GM23248 (cell line): ENCODE data around the gene IL10. TPM values are rescaled to one million over a fixed set of nuclear protein-coding genes. Genes with fewer than 3 reads are reported as not detected.

Experiments
- DNase-seq: peaks from one replicate; pipeline ENCODE4 v3.0.0-alpha.2; 2015
- H2AFZ ChIP-seq: fragments of 200-600 bp; sonication (generic); 2 replicates; pipeline ENCODE4 v1.6.1; 2016; ENCODE audit warnings: antibody characterized with exemption
- H3F3A ChIP-seq: fragments of 200-600 bp; sonication (generic); 2 replicates; pipeline ENCODE4 v1.6.1; 2016; ENCODE audit warnings: mild to moderate bottlenecking, antibody characterized with exemption, mixed run types; ENCODE audit not compliant: insufficient read depth
- H3K27ac ChIP-seq: fragments of 200-600 bp; sonication (generic); 2 replicates; pipeline ENCODE4 v1.5.1; 2016; ENCODE audit warnings: mild to moderate bottlenecking
- H3K27me3 ChIP-seq: fragments of 200-600 bp; sonication (generic); replicated peaks from 2 replicates; pipeline ENCODE4 v1.6.1; 2016; ENCODE audit warnings: mild to moderate bottlenecking; ENCODE audit not compliant: insufficient read depth
- H3K36me3 ChIP-seq: fragments of 200-600 bp; sonication (generic); 2 replicates; pipeline ENCODE4 v1.6.1; 2016; ENCODE audit warnings: low read depth, mild to moderate bottlenecking
- H3K4me1 ChIP-seq: fragments of 200-600 bp; sonication (generic); 2 replicates; pipeline ENCODE4 v1.6.1; 2016; ENCODE audit warnings: mild to moderate bottlenecking; ENCODE audit not compliant: insufficient read depth
- H3K4me2 ChIP-seq: fragments of 200-600 bp; sonication (generic); one replicate; pipeline ENCODE4 v1.6.1; 2016; ENCODE audit warnings: mild to moderate bottlenecking; ENCODE audit not compliant: unreplicated experiment
- H3K4me3 ChIP-seq: fragments of 200-600 bp; sonication (generic); 2 replicates; pipeline ENCODE4 v1.5.1; 2016; ENCODE audit warnings: mild to moderate bottlenecking
- H3K79me2 ChIP-seq: fragments of 200-600 bp; sonication (generic); 2 replicates; pipeline ENCODE4 v1.6.1; 2016; ENCODE audit warnings: mild to moderate bottlenecking; ENCODE audit not compliant: insufficient read depth
- H3K9ac ChIP-seq: fragments of 200-600 bp; sonication (generic); 2 replicates; pipeline ENCODE4 v1.6.1; 2016; ENCODE audit warnings: mild to moderate bottlenecking
- H3K9me2 ChIP-seq: fragments of 200-600 bp; sonication (generic); 2 replicates; pipeline ENCODE4 v1.6.1; 2016; ENCODE audit warnings: mixed run types, mild to moderate bottlenecking, moderate library complexity; ENCODE audit not compliant: insufficient read depth
- H3K9me3 ChIP-seq: fragments of 200-600 bp; sonication (generic); one replicate; pipeline ENCODE4 v1.6.1; 2017; ENCODE audit warnings: low read depth
- H4K20me1 ChIP-seq: fragments of 200-600 bp; sonication (generic); 2 replicates; pipeline ENCODE4 v1.6.0; 2016; ENCODE audit not compliant: insufficient read depth
- EZH2 ChIP-seq: fragments of 200-600 bp; sonication (generic); IDR thresholded peaks from 2 replicates; pipeline ENCODE4 v1.6.1; 2018; ENCODE audit warnings: antibody characterized with exemption, mild to moderate bottlenecking; ENCODE audit not compliant: insufficient read depth, poor library complexity, severe bottlenecking
- EZH2phosphoT487 ChIP-seq: fragments of 200-600 bp; sonication (generic); IDR thresholded peaks from 2 replicates; pipeline ENCODE4 v1.6.1; 2018; ENCODE audit warnings: antibody characterized with exemption, moderate library complexity, mild to moderate bottlenecking, low read depth; ENCODE audit not compliant: insufficient read depth
- WGBS, 2 experiments: methylation state at CpG; one replicate each; pipeline ENCODE4 v1.1.6; 2015 to 2017; ENCODE audit warnings: low lambda C conversion rate in 2 of 2, low coverage in 1 of 2; ENCODE audit errors: missing lambda C conversion rate in 2 of 2; 5-methylcytosine and 5-hydroxymethylcytosine counted together
- in situ Hi-C: fragments of 300-500 bp; cut with MboI; formaldehyde crosslinking; loops from 2 replicates; pipeline ENCODE4 v1.15.0; 2020
- polyA plus RNA-seq: library from polyadenylated mRNA; unstranded; fragments of >200 nt; fragmentation: Nextera tagmentation; extraction: Ambion mirVana; gene quantifications from 2 replicates; pipeline ENCODE4 v1.2.1, GENCODE V29; 2016
- total RNA-seq: library from RNA; depleted of rRNA; stranded (reverse); fragments of >200 nt; shearing (Covaris generic); gene quantifications from 2 replicates; pipeline ENCODE4 v1.2.3, GENCODE V29; 2014

Gene IL10
- total and polyA plus RNA-seq, 2 experiments from 2014 or later, result not detected

DNA sequence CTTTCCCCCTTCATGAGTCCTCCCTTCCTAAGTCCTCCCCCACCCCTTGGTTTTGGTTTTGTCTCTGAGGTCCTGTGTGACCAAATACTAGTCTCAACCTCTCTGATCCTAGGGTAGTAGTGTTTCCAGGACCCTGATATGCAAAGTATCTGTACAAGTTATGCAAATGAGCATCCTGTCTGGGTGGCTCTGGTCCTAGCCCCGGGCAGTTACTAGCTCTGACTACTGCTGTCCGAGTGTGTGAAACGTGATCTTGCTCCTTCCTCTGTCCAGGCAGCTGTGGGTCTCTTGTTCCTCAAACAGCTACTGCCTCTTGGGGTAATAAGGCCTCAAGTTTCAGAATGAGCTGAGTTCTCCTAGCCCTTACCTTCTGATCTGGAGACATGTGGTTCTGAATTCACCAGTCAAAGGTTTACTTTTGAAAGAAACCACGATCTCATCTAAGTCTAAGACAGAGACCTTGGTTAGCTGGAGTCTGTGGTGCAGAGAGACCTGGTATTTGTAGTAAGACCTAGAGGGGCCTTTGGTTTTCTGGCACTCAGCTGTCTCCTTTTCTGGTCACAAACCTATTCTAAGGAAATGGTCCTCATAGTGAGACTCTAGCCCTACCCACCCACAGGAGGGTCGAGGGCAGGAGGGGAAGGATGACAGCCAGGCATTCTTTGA, 32.8 kb downstream of the IL10 start:
- Histone ChIP-seq H3F3A (peaks cover 12% of the 10 kb centered on the region), H3K36me3 (peaks cover 12% of the 10 kb centered on the region; the same call in 1 of the 2 replicates), H3K4me2 (no peak overlapping the region), H3K27ac (no peak overlapping the region), H3K9me3 (no peaks in the 10 kb centered on the region), H3K27me3 (no peaks in the 10 kb centered on the region), H2AFZ (no peak overlapping the region), H3K9ac (no peak overlapping the region), H4K20me1 (no peaks in the 10 kb centered on the region), H3K4me1 (0 out of 2 replicates have a peak, but pooled peaks cover 3% of the 10 kb centered on the region), H3K4me3 (no peak overlapping the region), H3K9me2 (no peaks in the 10 kb centered on the region), H3K79me2 (no peaks in the 10 kb centered on the region)
- WGBS, 2 experiments, result 57 to 64% methylated on average over 5 of the region's 5 CpGs
- in situ Hi-C loops, result loop anchor here (5.0 kb wide), 1 partner anchor 173 kb away; no protein-coding TSS in a partner anchor
- TF ChIP-seq EZH2 (no peak), EZH2phosphoT487 (no peak)
- DNase-seq, result no peak

DNA sequence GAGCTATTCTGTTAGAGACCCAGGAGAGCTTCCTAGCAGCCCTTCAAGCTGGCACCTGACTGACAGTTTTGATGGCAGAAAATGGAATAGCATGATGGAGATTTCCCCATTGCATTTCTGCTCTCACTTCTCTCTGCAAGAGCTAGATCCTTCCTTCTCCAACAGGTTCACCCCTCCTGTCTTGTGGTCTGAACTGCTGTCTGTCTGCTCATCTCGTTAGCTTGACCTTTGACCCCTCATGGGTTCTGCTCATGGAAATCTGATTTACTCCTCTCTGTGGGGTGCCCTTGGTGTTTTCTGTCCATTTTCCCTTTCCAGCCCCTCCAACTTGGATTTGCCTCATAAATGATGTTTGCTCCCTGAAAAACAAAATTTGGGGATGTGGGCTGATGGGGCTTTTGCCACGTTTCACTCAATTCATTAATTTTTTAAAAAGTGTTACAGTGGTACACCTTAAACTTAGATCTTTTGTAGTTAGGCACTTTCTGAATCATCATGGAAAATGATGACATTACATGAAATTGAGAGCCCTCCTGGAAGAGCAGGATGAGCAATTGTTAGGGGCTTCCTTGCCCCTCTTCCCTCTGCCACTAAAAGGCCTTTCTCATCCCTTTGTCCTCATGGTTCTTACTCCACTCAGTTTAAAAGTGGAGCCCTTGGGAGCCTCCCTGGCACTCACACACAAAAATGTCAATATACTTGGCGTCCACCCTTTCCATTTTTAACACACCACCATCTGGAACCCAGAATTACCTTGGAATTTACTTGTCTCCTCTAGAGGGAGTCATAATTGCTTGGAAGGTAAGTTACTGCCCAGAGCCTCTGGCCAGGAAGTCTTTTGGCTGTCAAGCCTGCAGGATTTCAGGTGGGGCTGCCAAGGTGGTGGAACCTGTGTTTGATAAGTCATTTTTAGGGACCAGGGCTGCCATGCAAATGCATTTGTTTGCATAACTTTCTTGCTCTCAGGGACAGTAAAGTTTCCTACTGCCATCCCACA, 33.6 kb downstream of the IL10 start:
- H3K9me3 ChIP-seq, result no peaks in the 10 kb centered on the region
- no peaks in the 10 kb centered on the region for H3K4me1 ChIP-seq
- no peaks in the 10 kb centered on the region for H3K79me2 ChIP-seq
- H3K4me3 ChIP-seq, result no peak overlapping the region
- H3K36me3 ChIP-seq, result peaks cover 12% of the 10 kb centered on the region; the same call in 1 of the 2 replicates
- no peak overlapping the region for H3K9ac ChIP-seq
- H3K9me2 ChIP-seq, result no peaks in the 10 kb centered on the region
- no peak for TF ChIP-seq EZH2phosphoT487
- TF ChIP-seq EZH2, result no peak
- in situ Hi-C loops, result loop anchor here (5.0 kb wide), 1 partner anchor 174 kb away; no protein-coding TSS in a partner anchor
- H3K27ac ChIP-seq, result no peak overlapping the region
- DNase-seq, result peak; percentile 40
- peaks cover 12% of the 10 kb centered on the region for H3F3A ChIP-seq
- H3K27me3 ChIP-seq, result no peaks in the 10 kb centered on the region
- H2AFZ ChIP-seq, result no peak overlapping the region
- 55 to 66% methylated on average over 3 of the region's 3 CpGs for WGBS, 2 experiments
- H4K20me1 ChIP-seq, result no peaks in the 10 kb centered on the region
- H3K4me2 ChIP-seq, result no peak overlapping the region

DNA sequence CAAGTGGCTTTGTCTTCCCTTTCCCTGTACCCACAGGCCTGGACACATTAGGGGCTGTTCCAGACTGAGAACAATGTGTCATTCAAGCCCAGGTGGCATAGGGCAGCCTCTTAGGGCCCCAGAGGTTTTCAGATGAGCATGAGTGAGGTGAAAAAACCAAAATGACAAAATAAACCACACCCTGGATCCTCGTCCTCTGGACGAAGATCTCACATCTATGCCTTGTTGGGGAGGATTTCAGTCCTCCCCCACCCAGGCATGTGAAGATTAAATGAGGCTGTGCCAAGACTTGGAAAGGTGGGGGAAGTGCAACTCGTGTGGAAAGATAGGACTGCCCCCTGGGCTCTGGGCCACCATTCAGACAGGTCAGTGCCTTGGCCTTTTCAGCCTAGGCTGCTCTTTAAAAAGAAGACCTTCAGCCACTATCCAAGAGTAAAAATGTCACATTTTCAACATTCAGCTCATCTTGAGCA, 34.5 kb downstream of the IL10 start:
- Histone ChIP-seq H3K79me2 (0 out of 2 replicates have a peak, but pooled peaks cover 3% of the 10 kb centered on the region), H3K4me2 (no peak overlapping the region), H3K9me3 (no peaks in the 10 kb centered on the region), H4K20me1 (no peaks in the 10 kb centered on the region), H3K27me3 (no peaks in the 10 kb centered on the region), H2AFZ (no peak overlapping the region), H3K4me3 (no peak overlapping the region), H3K9ac (no peak overlapping the region), H3K36me3 (peaks cover 16% of the 10 kb centered on the region), H3K27ac (no peak overlapping the region), H3K9me2 (no peaks in the 10 kb centered on the region), H3F3A (peaks cover 6% of the 10 kb centered on the region), H3K4me1 (no peaks in the 10 kb centered on the region)
- DNase-seq, result no peak
- in situ Hi-C loops, result loop anchor here (5.0 kb wide), 1 partner anchor 175 kb away; no protein-coding TSS in a partner anchor
- TF ChIP-seq EZH2 (no peak), EZH2phosphoT487 (no peak)
- 75 to 77% methylated on average over 3 of the region's 3 CpGs for WGBS, 2 experiments
